BLaER1 (cell line): Measurements from ENCODE around the gene OR14K1.
"Not testable (repeated sequence)": the region's sequence is repeated elsewhere in the genome, so short reads cannot be mapped to it uniquely, and the experiment has no call there.

Source experiments
- H3K27ac ChIP-seq: shearing (Covaris generic); formaldehyde crosslinking; 2 replicates; pipeline ENCODE4 v1.8.1; 2022
- H3K27me3 ChIP-seq: shearing (Covaris generic); formaldehyde crosslinking; 2 replicates; pipeline ENCODE4 v1.8.1; 2022
- H3K36me3 ChIP-seq: shearing (Covaris generic); formaldehyde crosslinking; 2 replicates; pipeline ENCODE4 v1.8.1; 2022
- H3K4me1 ChIP-seq: shearing (Covaris generic); formaldehyde crosslinking; 2 replicates; pipeline ENCODE4 v1.8.1; 2022
- H3K4me2 ChIP-seq: shearing (Covaris generic); formaldehyde crosslinking; 2 replicates; pipeline ENCODE4 v1.8.1; 2022
- H3K4me3 ChIP-seq: shearing (Covaris generic); formaldehyde crosslinking; 2 replicates; pipeline ENCODE4 v1.8.1; 2022
- H3K9ac ChIP-seq: shearing (Covaris generic); formaldehyde crosslinking; 2 replicates; pipeline ENCODE4 v1.8.1; 2022
- H3K9me3 ChIP-seq: shearing (Covaris generic); formaldehyde crosslinking; 2 replicates; pipeline ENCODE4 v1.8.1; 2022
- H4K20me1 ChIP-seq: shearing (Covaris generic); formaldehyde crosslinking; 2 replicates; pipeline ENCODE4 v1.8.1; 2022
- Cebpa-rat ChIP-seq: shearing (Covaris generic); IDR thresholded peaks from 2 replicates; pipeline ENCODE4 v1.8.1; 2022

Gene OR14K1

DNA sequence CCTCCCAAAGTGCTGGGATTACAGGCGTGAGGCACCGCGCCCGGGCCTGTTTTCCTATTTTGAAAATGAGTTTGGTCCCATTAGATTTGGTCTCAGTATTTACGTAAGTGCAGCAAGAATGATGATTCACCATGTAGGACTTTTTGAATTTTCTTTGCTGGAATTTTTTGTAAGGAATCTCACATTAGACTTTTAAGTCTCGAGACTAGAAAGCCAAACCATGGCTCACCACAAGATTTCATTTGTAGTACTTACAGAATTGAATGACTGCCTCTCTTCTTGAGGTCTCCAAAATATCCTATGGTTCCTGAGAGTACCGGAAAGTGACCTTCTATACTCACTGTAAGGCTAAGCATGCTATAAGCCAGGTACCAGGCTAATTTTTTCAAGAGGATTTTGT is 9.2 kb downstream of the OR14K1 start:
- Histone ChIP-seq H3K9ac (no peak overlapping the region), H3K4me1 (no peaks in the 10 kb centered on the region), H3K9me3 (peaks cover 14% of the 10 kb centered on the region; the same call in 1 of the 2 replicates), H3K4me2 (no peak overlapping the region), H3K27ac (no peak overlapping the region), H3K36me3 (no peaks in the 10 kb centered on the region), H3K4me3 (no peak overlapping the region), H3K27me3 (no peaks in the 10 kb centered on the region), H4K20me1 (no peaks in the 10 kb centered on the region)
- no peak for TF ChIP-seq Cebpa-rat

DNA sequence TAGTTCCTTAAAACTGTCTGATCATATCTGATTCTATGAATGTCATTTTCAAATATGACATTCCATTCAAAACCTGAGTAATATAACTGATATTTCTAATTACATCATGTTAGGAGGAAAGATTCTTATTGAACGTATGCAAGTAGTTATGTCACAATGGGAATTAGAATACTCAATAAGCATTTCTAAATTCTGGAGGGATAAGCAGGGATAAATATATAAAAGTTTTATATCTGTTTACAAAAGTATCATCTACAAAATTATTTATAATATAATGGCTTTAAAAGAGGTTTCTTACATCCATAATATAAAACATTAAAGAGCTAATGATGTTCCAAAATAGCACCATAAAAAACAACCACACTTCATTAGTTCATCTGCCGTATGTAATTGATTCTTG is 9.6 kb downstream of the OR14K1 start, which contains the start of gene OR14A2:
Gene OR14A2, minus strand, starts transcription at position 101 of the 400 bp plus-strand sequence.
- Histone ChIP-seq H3K9ac (no peak within 1 kb of the TSS), H4K20me1 (no peaks in the 10 kb centered on the region), H3K4me1 (no peaks in the 10 kb centered on the region), H3K27me3 (no peaks in the 10 kb centered on the region), H3K4me2 (no peak within 1 kb of the TSS), H3K36me3 (no peaks in the 10 kb centered on the region), H3K27ac (no peak within 1 kb of the TSS), H3K9me3 (peaks cover 14% of the 10 kb centered on the region; the same call in 1 of the 2 replicates), H3K4me3 (no peak within 1 kb of the TSS)
- no peak for TF ChIP-seq Cebpa-rat

DNA sequence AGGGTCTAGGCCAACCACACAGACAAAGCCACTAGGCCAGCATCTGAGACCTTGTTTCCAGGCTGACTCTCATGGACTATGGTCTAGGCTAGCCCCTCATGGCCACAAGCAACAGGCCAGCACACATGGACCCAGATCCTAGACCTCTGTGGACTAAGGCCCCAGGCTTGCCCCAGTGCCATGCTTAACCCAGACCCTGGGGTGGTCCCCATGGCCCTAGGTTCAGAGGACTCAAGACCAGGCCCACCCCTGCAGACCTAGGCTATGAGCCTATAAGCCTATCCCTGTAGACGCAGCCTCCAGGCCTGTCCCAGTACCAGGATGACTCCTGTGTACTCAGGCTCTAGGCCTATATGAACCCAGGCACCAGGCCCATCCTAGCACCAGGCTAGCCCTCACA is 11.5 kb downstream of the OR14K1 start:
- no peak for TF ChIP-seq Cebpa-rat
- H3K9ac ChIP-seq = no peak overlapping the region
- no peaks in the 10 kb centered on the region for H4K20me1 ChIP-seq
- H3K9me3 ChIP-seq = peaks cover 14% of the 10 kb centered on the region; the same call in 1 of the 2 replicates
- no peaks in the 10 kb centered on the region for H3K4me1 ChIP-seq
- no peak overlapping the region for H3K4me3 ChIP-seq
- no peak overlapping the region for H3K27ac ChIP-seq
- H3K4me2 ChIP-seq = no peak overlapping the region
- H3K27me3 ChIP-seq = no peaks in the 10 kb centered on the region
- H3K36me3 ChIP-seq = no peaks in the 10 kb centered on the region

DNA sequence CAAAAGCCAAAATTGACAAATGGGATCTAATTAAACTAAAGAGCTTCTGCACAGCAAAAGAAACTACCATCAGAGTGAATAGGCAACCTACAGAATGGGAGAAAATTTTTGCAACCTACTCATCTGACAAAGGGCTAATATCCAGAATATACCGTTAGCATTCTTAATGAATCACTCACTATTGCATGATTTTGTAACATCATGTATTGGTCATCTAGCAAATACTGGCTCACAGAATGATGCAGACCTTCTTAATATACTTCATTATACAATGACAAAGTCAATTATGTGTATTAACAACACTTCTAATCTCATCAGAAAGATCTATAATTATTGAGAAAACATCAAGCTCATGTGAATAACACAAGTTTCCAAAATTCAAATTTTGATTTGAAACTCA is 15.9 kb downstream of the OR14K1 start:
- H3K9ac ChIP-seq, H3K4me1 ChIP-seq, H3K4me3 ChIP-seq, H3K27ac ChIP-seq, H3K27me3 ChIP-seq, H3K36me3 ChIP-seq, H3K4me2 ChIP-seq, H4K20me1 ChIP-seq: not testable (repeated sequence)
- H3K9me3 ChIP-seq = peaks cover 14% of the 10 kb centered on the region; the same call in 1 of the 2 replicates

DNA sequence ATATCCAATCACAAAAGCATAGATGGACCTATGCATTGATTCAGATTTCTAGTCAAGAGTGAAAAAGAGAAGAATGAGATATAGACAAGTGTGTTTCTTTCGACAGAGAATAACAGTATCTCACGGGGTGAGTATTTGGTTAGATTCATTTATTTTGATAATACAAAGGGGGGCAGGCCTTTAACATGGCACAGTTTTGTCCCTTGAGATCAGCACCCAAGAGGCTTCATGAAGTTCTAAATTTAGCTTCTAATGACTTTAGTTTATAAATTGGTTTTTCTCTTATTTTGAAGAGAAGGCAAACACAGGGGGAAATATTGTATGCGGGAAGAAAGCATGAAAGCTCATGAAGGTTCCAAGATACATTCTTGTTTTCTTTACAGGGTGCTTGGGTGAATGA is 22.0 kb downstream of the OR14K1 start, which contains the start of gene OR1C1:
Gene OR1C1, minus strand, starts transcription at position 101 of the 400 bp plus-strand sequence. CDS start 2,150 bp downstream, outside the sequence.
- Histone ChIP-seq H4K20me1 (no peaks in the 10 kb centered on the region), H3K9me3 (no peaks in the 10 kb centered on the region), H3K27ac (no peak within 1 kb of the TSS), H3K4me1 (no peaks in the 10 kb centered on the region), H3K4me3 (no peak within 1 kb of the TSS), H3K27me3 (no peaks in the 10 kb centered on the region), H3K9ac (no peak within 1 kb of the TSS), H3K4me2 (no peak within 1 kb of the TSS), H3K36me3 (no peaks in the 10 kb centered on the region)
- no peak for TF ChIP-seq Cebpa-rat

GRCh38 chr1:247769603-247770002 is 31.2 kb downstream of the OR14K1 start:
- H3K9ac ChIP-seq = no peak overlapping the region
- H3K27ac ChIP-seq = no peak overlapping the region
- H4K20me1 ChIP-seq = no peaks in the 10 kb centered on the region
- H3K9me3 ChIP-seq = no peaks in the 10 kb centered on the region
- no peaks in the 10 kb centered on the region for H3K27me3 ChIP-seq
- no peak overlapping the region for H3K4me2 ChIP-seq
- TF ChIP-seq Cebpa-rat = no peak
- H3K4me1 ChIP-seq = no peaks in the 10 kb centered on the region
- H3K36me3 ChIP-seq = no peaks in the 10 kb centered on the region
- H3K4me3 ChIP-seq = no peak overlapping the region
